AG09309 (cell line): Measurements from ENCODE around the gene ZDHHC19.

Source experiments
- DNase-seq: peaks from one replicate; pipeline ENCODE4 v3.0.0-alpha.2; 2010; ENCODE audit warnings: low read depth
- H3K4me3 ChIP-seq: 2 replicates; pipeline ENCODE4 v1.5.1; 2011; ENCODE audit warnings: mild to moderate bottlenecking, low read depth, low read length, moderate library complexity; ENCODE audit not compliant: control insufficient read depth
- TF ChIP-seq, protein P1 (sequence below): IDR thresholded peaks from 2 replicates; pipeline ENCODE4 v1.5.1; 2011; ENCODE audit warnings: mild to moderate bottlenecking, low read depth, low read length, inconsistent platforms; ENCODE audit not compliant: insufficient read depth, control insufficient read depth; ENCODE audit errors: missing control alignments

Gene ZDHHC19, protein sequence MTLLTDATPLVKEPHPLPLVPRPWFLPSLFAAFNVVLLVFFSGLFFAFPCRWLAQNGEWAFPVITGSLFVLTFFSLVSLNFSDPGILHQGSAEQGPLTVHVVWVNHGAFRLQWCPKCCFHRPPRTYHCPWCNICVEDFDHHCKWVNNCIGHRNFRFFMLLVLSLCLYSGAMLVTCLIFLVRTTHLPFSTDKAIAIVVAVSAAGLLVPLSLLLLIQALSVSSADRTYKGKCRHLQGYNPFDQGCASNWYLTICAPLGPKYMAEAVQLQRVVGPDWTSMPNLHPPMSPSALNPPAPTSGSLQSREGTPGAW

DNA sequence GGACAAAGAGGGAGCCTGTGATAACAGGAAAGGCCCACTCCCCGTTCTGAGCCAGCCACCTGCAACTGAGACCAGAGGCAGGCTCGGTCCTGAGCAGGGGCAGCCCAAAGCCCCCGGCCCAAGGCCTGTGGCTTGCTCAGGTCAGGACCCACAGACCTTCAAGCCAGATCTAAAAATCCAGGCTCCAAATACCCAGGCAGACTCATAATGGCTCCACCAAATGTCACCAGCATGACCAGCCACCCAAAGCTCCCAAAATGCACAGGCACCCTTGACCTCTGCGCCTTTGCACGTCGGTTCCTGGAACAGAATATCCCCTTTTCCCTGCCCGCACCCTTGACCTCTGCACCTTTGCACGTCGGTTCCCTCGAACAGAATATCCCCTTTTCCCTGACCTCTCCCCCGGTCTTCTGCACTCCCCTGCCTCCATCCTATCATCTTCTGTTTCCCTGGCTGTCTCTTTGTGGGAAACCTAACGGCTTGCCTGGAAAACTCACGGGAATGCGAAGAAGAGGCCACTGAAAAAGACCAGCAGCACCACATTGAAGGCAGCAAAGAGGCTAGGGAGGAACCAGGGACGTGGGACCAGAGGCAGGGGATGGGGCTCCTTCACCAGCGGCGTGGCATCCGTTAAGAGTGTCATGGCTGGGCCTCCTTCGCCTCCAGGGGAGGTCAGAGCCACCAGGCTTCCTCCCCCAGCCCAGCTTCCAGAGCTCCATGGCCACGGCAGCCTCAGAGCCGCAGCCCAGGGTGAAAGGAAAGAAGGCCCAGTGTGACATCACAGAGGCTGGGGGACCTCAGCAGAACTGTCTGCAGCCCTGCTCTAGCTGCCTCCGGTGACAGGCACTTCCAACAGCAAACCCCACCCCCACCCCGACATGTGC, at the start of gene ZDHHC19:
Gene ZDHHC19, minus strand, starts transcription at position 728 of the 884 bp plus-strand sequence. Its CDS starts 85 bp downstream, at position 643.
- TF ChIP-seq, protein P1, sequence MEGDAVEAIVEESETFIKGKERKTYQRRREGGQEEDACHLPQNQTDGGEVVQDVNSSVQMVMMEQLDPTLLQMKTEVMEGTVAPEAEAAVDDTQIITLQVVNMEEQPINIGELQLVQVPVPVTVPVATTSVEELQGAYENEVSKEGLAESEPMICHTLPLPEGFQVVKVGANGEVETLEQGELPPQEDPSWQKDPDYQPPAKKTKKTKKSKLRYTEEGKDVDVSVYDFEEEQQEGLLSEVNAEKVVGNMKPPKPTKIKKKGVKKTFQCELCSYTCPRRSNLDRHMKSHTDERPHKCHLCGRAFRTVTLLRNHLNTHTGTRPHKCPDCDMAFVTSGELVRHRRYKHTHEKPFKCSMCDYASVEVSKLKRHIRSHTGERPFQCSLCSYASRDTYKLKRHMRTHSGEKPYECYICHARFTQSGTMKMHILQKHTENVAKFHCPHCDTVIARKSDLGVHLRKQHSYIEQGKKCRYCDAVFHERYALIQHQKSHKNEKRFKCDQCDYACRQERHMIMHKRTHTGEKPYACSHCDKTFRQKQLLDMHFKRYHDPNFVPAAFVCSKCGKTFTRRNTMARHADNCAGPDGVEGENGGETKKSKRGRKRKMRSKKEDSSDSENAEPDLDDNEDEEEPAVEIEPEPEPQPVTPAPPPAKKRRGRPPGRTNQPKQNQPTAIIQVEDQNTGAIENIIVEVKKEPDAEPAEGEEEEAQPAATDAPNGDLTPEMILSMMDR: no peak
- no peak within 1 kb of the TSS for H3K4me3 ChIP-seq
- DNase-seq: no peak

DNA sequence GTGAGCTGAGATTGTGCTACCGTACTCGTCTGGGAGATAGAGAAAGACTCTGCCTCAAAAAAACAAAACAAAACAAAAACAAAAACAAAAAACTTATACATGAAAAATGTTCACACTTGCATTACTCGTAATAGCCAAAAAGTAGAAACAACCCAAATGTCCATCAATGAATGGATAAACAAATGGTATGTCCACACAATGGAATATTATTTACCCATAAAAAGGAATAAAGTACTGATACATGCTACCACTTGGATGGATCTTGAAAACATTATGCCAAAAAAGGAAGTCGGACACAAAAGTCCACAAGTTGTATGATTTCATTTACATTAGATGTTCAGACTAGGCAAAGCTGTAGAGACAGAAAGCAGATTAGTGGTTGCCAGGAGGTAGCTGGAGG, 49.6 kb upstream of the ZDHHC19 start:
- DNase-seq: no peak
- no peak overlapping the region for H3K4me3 ChIP-seq
- TF ChIP-seq, protein P1: no peak

DNA sequence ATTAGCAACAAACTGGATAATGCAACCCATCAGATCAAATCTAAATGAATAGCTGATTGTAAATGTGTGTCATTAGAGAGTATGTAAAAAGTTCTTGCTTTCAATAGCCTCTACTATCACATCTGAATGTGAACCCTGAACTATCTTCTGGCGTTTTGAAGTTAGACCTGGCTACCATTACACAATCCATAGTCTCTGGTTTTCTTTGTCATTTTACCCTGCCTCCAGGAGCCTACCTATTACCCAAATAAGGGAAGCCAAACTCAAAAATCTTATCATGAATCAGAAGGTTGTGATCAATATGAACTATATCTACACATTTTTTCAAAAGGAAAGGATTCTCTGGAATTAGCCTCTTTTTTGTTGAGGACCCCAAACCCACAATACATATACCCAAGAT, 44.6 kb upstream of the ZDHHC19 start:
- H3K4me3 ChIP-seq: no peak overlapping the region
- no peak for DNase-seq
- TF ChIP-seq, protein P1: no peak

DNA sequence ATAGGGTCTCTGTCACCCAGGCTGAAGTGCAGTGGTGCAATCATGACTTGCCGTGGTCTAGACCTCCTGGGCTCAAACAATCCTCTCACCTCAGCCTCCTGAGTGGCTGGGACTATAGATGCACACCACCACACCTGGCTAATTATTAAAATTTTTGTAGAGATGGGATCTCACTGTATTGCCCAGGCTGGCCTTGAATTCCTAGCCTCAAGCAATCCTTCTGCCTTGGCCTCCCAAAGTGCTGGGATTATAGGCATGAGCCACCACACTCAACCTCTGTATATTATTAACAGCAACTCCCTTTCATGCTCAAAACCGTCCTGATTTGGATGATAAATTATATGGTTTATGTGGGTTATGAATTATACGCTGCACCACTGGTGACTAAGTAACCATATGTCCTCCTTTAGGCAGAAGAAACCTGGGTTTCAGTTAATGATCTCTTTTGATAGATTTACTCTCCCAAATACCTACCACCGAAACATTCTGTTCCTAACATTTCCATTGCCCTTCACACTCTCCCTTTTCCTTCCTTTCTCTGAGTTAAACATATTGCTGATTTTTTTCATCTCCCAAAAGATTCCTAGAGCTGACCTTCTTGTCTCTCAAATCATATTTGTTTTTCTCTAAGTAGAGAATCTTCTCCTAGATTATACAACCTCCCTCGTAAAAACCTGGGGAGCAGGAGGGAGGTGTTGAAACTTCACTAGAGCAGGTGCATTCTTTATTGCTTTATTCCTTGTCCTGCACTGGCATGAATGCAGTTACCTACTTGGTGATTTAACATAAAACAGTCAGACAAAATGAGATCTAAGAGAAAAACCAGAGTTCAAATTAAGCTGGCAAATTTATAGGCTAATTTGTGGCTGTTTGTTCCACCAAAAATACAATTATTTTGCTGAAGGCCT, 43.4 kb upstream of the ZDHHC19 start:
- DNase-seq: no peak
- no peak overlapping the region for H3K4me3 ChIP-seq
- TF ChIP-seq, protein P1: no peak

DNA sequence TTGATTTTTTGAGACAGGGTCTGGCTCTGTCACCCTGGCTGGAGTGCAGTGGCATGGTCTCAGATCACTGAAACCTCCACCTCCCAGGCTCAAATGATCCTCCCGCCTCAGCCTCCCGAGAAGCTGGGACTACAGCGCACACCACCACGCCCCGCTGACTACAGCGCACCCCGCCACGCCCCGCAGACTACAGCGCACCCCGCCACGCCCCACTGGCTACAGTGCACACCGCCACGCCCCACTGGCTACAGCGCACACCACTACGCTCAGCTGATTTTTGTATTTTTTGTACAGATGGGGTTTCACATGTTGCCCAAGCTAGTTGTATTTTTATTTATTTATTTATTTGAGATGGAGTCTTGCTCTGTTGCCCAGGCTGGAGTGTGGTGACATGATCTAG, 40.7 kb upstream of the ZDHHC19 start:
- no peak for DNase-seq
- TF ChIP-seq, protein P1: no peak

More for the DNA sequence above, 40.7 kb upstream of the ZDHHC19 start:
- no peak overlapping the region for H3K4me3 ChIP-seq
